HepG2 (cell line): ENCODE measurements around the gene IFT172. TPM values are rescaled to one million over a fixed set of nuclear protein-coding genes. Genes with fewer than 3 reads are reported as not detected.

Experiments used
- ASH2L ChIP-seq: fragments of 300-600, 200-600 bp; sonication (generic); IDR thresholded peaks from 2 replicates; pipeline ENCODE4 v1.7.0; 2017; ENCODE audit warnings: low read depth, mild to moderate bottlenecking, moderate library complexity, mixed read lengths, low read length; ENCODE audit not compliant: insufficient read length
- BRCA1 ChIP-seq: sonication (generic); formaldehyde crosslinking; IDR thresholded peaks from 2 replicates; pipeline ENCODE4 v1.4.0; 2020; ENCODE audit warnings: missing genetic modification reagents
- CEBPG ChIP-seq: IDR thresholded peaks from 2 replicates; pipeline ENCODE4 v1.6.1; 2016
- DMAP1 ChIP-seq: IDR thresholded peaks from 2 replicates; pipeline ENCODE4 v1.6.1; 2016
- FOXA1 ChIP-seq, 2 experiments: fragments of 450-650 bp in 1 of 2; sonication (generic) in 1 of 2; formaldehyde crosslinking in 1 of 2; IDR thresholded peaks; 2 replicates each; pipeline versions ENCODE4 v1.4.0 to v1.6.1; 2016 to 2020; ENCODE audit warnings: missing genetic modification reagents in 1 of 2
- FOXK1 ChIP-seq: sonication (generic); formaldehyde crosslinking; IDR thresholded peaks from 2 replicates; pipeline ENCODE4 v1.4.0; 2020; ENCODE audit warnings: low read depth, missing genetic modification reagents, borderline replicate concordance
- GATA4 ChIP-seq: sonication (generic); IDR thresholded peaks from 2 replicates; pipeline ENCODE4 v1.6.1; 2016; ENCODE audit warnings: antibody characterized with exemption, low read depth, borderline replicate concordance
- HDAC1 ChIP-seq: sonication (generic); formaldehyde crosslinking; IDR thresholded peaks from 2 replicates; pipeline ENCODE4 v1.5.1; 2020; ENCODE audit warnings: mild to moderate bottlenecking, missing genetic modification reagents
- HES4 ChIP-seq: sonication (generic); formaldehyde crosslinking; IDR thresholded peaks from 2 replicates; pipeline ENCODE4 v1.9.0; 2021; ENCODE audit warnings: mild to moderate bottlenecking, missing genetic modification reagents, borderline replicate concordance
- KDM6A ChIP-seq: IDR thresholded peaks from 2 replicates; pipeline ENCODE4 v1.6.1; 2016; ENCODE audit warnings: low read depth
- KLF16 ChIP-seq, 2 experiments: sonication (generic) in 1 of 2; formaldehyde crosslinking in 1 of 2; IDR thresholded peaks; 2 replicates each; pipeline versions ENCODE4 v1.6.1 to v1.8.0; 2016 to 2023; ENCODE audit warnings: missing genetic modification reagents in 2 of 2, missing compliant biosample characterization in 1 of 2
- NFRKB ChIP-seq: fragments of 450-650 bp; IDR thresholded peaks from 2 replicates; pipeline ENCODE4 v1.6.1; 2017
- NR2F6 ChIP-seq, 2 experiments: IDR thresholded peaks; 2 replicates each; pipeline ENCODE4 v1.6.1; 2016; ENCODE audit warnings: antibody characterized with exemption in 1 of 2, mild to moderate bottlenecking in 1 of 2
- PHF5A ChIP-seq: IDR thresholded peaks from one replicate; pipeline ENCODE4 v1.6.1; 2018; ENCODE audit warnings: low read depth, missing genetic modification reagents; ENCODE audit not compliant: unreplicated experiment
- PLRG1 ChIP-seq: fragments of 450-650 bp; conservative IDR thresholded peaks from 2 replicates; pipeline ENCODE4 v1.6.1; 2016
- POLR2AphosphoS2 ChIP-seq: IDR thresholded peaks from 2 replicates; pipeline ENCODE4 v1.6.1; 2011; ENCODE audit warnings: low read depth, low read length, improper control_type of control experiment
- RARA ChIP-seq: IDR thresholded peaks from 2 replicates; pipeline ENCODE4 v1.6.1; 2016; ENCODE audit warnings: missing genetic modification reagents, missing compliant biosample characterization
- SOX13 ChIP-seq, 3 experiments: fragments of 450-650 bp in 1 of 3; sonication (generic) in 1 of 3; formaldehyde crosslinking in 1 of 3; IDR thresholded peaks in 2 of 3; conservative IDR thresholded peaks in 1 of 3; 2 replicates each; pipeline versions ENCODE4 v1.5.0 to v1.6.1; 2016 to 2020; ENCODE audit warnings: antibody characterized with exemption in 1 of 3, mild to moderate bottlenecking in 1 of 3, missing compliant biosample characterization in 1 of 3, missing genetic modification reagents in 1 of 3, moderate library complexity in 1 of 3
- SOX5 ChIP-seq: IDR thresholded peaks from 2 replicates; pipeline ENCODE4 v1.6.1; 2016; ENCODE audit warnings: borderline replicate concordance
- YY1 ChIP-seq: IDR thresholded peaks from 2 replicates; pipeline ENCODE4 v1.6.1; 2011; ENCODE audit warnings: low read length, low read depth, moderate library complexity, mild to moderate bottlenecking; ENCODE audit not compliant: insufficient read depth, insufficient replicate concordance
- ZFAT ChIP-seq: sonication (generic); formaldehyde crosslinking; conservative IDR thresholded peaks from 2 replicates; pipeline ENCODE4 v1.8.1; 2023; ENCODE audit warnings: missing genetic modification reagents, inconsistent platforms
- ZFY ChIP-seq: sonication (generic); formaldehyde crosslinking; IDR thresholded peaks from 2 replicates; pipeline ENCODE4 v1.4.0; 2020; ENCODE audit warnings: missing genetic modification reagents
- ZGPAT ChIP-seq: IDR thresholded peaks from 2 replicates; pipeline ENCODE4 v1.6.1; 2016; ENCODE audit warnings: mild to moderate bottlenecking
- ZNF362 ChIP-seq: sonication (generic); formaldehyde crosslinking; IDR thresholded peaks from 2 replicates; pipeline ENCODE4 v1.4.0; 2020; ENCODE audit warnings: missing genetic modification reagents, mild to moderate bottlenecking, borderline replicate concordance
- ZNF614 ChIP-seq: IDR thresholded peaks from 2 replicates; pipeline ENCODE4 v1.6.1; 2018; ENCODE audit warnings: missing biosample characterization, missing genetic modification reagents, inconsistent platforms, borderline replicate concordance
- ZNF644 ChIP-seq: IDR thresholded peaks from 2 replicates; pipeline ENCODE4 v1.6.1; 2016; ENCODE audit warnings: low read depth
- ZSCAN31 ChIP-seq: sonication (generic); formaldehyde crosslinking; IDR thresholded peaks from 2 replicates; pipeline ENCODE4 v1.5.0; 2020; ENCODE audit warnings: low read depth, mild to moderate bottlenecking, missing genetic modification reagents
- polyA plus RNA-seq, 8 experiments: library from polyadenylated mRNA; depleted of rRNA in 3 of 8; stranded (reverse) in 7 of 8; unstranded in 1 of 8; fragments of >200 nt; fragmentation: Illumina TruSeq in 4 of 8; extraction: Trizol in 4 of 8; gene quantifications; 2 replicates each; pipeline versions ENCODE4 v1.2.1 to v1.2.3, GENCODE V29; 2011 to 2016; ENCODE audit warnings: low read depth in 4 of 8, missing spikeins in 1 of 8, mixed read lengths in 1 of 8; ENCODE audit not compliant: insufficient read depth in 1 of 8
- total RNA-seq, 5 experiments: library from RNA; depleted of rRNA; stranded (reverse); fragments of >200 nt; fragmentation: Illumina TruSeq; extraction: Trizol; gene quantifications; 2 replicates each; pipeline ENCODE4 v1.2.3, GENCODE V29; 2016; ENCODE audit warnings: low read depth in 1 of 5
- TF ChIP-seq, protein P1 (sequence below): sonication (generic); formaldehyde crosslinking; IDR thresholded peaks from 2 replicates; pipeline ENCODE4 v1.8.1; 2023; ENCODE audit warnings: missing genetic modification reagents, inconsistent platforms, borderline replicate concordance

The IFT172 gene
- total and polyA plus RNA-seq, 2 of the 13 experiments (the other 11 are each of a cell fraction or from before 2014, with no cell fraction given), result 21.6 to 35.7 TPM

DNA sequence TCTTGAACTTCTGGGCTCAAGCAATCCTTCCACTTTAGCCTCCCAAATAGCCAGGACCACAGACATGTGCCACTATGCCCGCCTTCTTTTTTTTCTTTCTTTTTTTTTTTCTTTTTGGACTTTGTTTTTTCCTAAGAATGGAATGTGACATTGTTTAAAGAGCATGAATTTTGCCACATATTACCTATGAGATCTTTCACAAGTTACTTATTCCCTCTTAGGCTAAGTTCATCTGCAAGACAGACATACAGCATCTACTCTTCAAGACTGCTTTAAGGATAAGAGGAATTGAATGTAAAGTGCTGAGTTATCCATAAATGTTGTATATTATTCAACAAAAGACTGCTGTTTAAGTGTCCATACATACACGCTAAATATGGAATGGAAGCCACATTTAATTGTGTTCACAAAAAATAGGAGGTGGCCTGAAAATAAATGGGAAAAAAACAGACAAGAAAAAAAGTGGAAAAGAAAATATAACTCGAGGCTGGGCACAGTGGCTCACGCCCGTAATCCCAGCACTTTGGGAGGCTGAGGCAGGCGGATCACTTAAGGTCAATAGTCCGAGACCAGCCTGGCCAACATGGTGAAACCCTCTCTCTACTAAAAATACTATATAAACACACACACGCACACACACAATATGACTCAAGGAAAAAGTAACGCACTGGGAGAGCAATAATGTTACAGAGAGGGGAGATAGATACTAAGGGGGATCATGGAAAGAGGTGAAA, 77.0 kb downstream of the IFT172 start (continued):
- TF ChIP-seq YY1, result no peak
- no peak for TF ChIP-seq ZFAT (CRISPR knock-in tag)
- TF ChIP-seq ZNF362 (CRISPR knock-in tag), result peak; percentile 94
- no peak for TF ChIP-seq SOX13 (IDR thresholded peaks at IDR 0.05)
- TF ChIP-seq SOX13 (CRISPR knock-in tag; conservative IDR thresholded peaks at IDR 0.05 in 1 of 2, IDR thresholded peaks at IDR 0.05 in 1 of 2), result peak in 1 of 2 experiments; percentile 28; a peak in 1 of 4 replicates
- TF ChIP-seq KLF16 (CRISPR knock-in tag; IDR thresholded peaks at IDR 0.05), result 0 out of 4 replicates have a peak, but pooled peaks of 1 of the 2 experiments have one; percentile 21
- TF ChIP-seq ZFY (CRISPR knock-in tag), result no peak
- TF ChIP-seq, protein P1, sequence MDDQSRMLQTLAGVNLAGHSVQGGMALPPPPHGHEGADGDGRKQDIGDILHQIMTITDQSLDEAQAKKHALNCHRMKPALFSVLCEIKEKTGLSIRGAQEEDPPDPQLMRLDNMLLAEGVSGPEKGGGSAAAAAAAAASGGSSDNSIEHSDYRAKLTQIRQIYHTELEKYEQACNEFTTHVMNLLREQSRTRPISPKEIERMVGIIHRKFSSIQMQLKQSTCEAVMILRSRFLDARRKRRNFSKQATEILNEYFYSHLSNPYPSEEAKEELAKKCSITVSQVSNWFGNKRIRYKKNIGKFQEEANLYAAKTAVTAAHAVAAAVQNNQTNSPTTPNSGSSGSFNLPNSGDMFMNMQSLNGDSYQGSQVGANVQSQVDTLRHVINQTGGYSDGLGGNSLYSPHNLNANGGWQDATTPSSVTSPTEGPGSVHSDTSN, result no peak
- no peak for TF ChIP-seq GATA4
- peak; percentile 69; the same call in 1 of the 2 replicates for TF ChIP-seq SOX5 (CRISPR knock-in tag)
- peak; percentile 39; the same call in 1 of the 2 replicates for TF ChIP-seq KDM6A (CRISPR knock-in tag)
- peak; percentile 62; the same call in 1 of the 2 replicates for TF ChIP-seq ZNF614 (CRISPR knock-in tag)
- peak; percentile 61; the same call in 1 of the 2 replicates for TF ChIP-seq DMAP1
- no peak for TF ChIP-seq ZSCAN31
- TF ChIP-seq BRCA1 (CRISPR knock-in tag), result no peak
- peak; percentile 53; the same call in 1 of the 2 replicates for TF ChIP-seq HDAC1 (CRISPR knock-in tag)
- no peak for TF ChIP-seq PHF5A (CRISPR knock-in tag)
- TF ChIP-seq ASH2L, result peak; percentile 92
- peak; percentile 42; the same call in 1 of the 2 replicates for TF ChIP-seq FOXK1
- TF ChIP-seq CEBPG (CRISPR knock-in tag), result peak; percentile 40
- TF ChIP-seq POLR2AphosphoS2, result no peak
- peak; percentile 25; the same call in 1 of the 2 replicates for TF ChIP-seq RARA
- TF ChIP-seq ZNF644 (CRISPR knock-in tag), result peak; percentile 70; the same call in 1 of the 2 replicates
- TF ChIP-seq PLRG1, result no peak
- TF ChIP-seq NR2F6 (IDR thresholded peaks at IDR 0.05), result no peak
- peak; percentile 70 for TF ChIP-seq NR2F6 (CRISPR knock-in tag; IDR thresholded peaks at IDR 0.05)
- 0 out of 2 replicates have a peak, but pooled peaks have one; percentile 43 for TF ChIP-seq ZGPAT (CRISPR knock-in tag)
- peak; percentile 69 for TF ChIP-seq FOXA1 (IDR thresholded peaks at IDR 0.05)
- TF ChIP-seq FOXA1 (CRISPR knock-in tag; IDR thresholded peaks at IDR 0.05), result peak; percentile 68
- TF ChIP-seq NFRKB, result 0 out of 2 replicates have a peak, but pooled peaks have one; percentile 13
- no peak for TF ChIP-seq HES4 (CRISPR knock-in tag)
